Activated CD8-positive, alpha-beta memory T cell treated with anti-CD3 and anti-CD28 coated beads for 24 hours (primary cell): Measurements from ENCODE around the gene CCDC50.

ENCODE experiments used
- DNase-seq: peaks from one replicate; pipeline ENCODE4 v3.0.0-alpha.2; 2020

The CCDC50 gene

GRCh38 chr3:191328962-191329653 lies at the start of gene CCDC50:
Gene CCDC50, plus strand, starts transcription at chr3:191329394. Its CDS starts 281 bp downstream, at chr3:191329675.
- peak; percentile 64 for DNase-seq

GRCh38 chr3:191280111-191280510 lies 49.1 kb upstream of the CCDC50 start:
- no peak for DNase-seq

GRCh38 chr3:191280882-191281281 lies 48.3 kb upstream of the CCDC50 start:
- DNase-seq = no peak

- no peak for DNase-seq
Measured at GRCh38 chr3:191282251-191283185, 46.7 kb upstream of the CCDC50 start.

GRCh38 chr3:191283400-191283799 lies 45.8 kb upstream of the CCDC50 start:
- DNase-seq = no peak

- DNase-seq = no peak
Measured at GRCh38 chr3:191290311-191291025, 38.7 kb upstream of the CCDC50 start.

- DNase-seq = no peak
Measured at GRCh38 chr3:191292243-191293015, 36.8 kb upstream of the CCDC50 start.

GRCh38 chr3:191294291-191294690 lies 34.9 kb upstream of the CCDC50 start:
- no peak for DNase-seq

GRCh38 chr3:191296041-191296541 lies 33.1 kb upstream of the CCDC50 start:
- DNase-seq = no peak

- no peak for DNase-seq
Measured at GRCh38 chr3:191298846-191299245, 30.3 kb upstream of the CCDC50 start.

GRCh38 chr3:191300422-191300821 lies 28.8 kb upstream of the CCDC50 start:
- DNase-seq = no peak

- DNase-seq = no peak
Measured at GRCh38 chr3:191301017-191301416, 28.2 kb upstream of the CCDC50 start.

GRCh38 chr3:191301782-191302411 lies 27.3 kb upstream of the CCDC50 start:
- DNase-seq = no peak

- DNase-seq = no peak
Measured at GRCh38 chr3:191302451-191302850, 26.7 kb upstream of the CCDC50 start.

- no peak for DNase-seq
Measured at GRCh38 chr3:191303596-191303995, 25.6 kb upstream of the CCDC50 start.

GRCh38 chr3:191306428-191306827 lies 22.8 kb upstream of the CCDC50 start:
- DNase-seq = no peak

- DNase-seq = no peak
Measured at GRCh38 chr3:191307341-191307740, 21.9 kb upstream of the CCDC50 start.

GRCh38 chr3:191313296-191313695 lies 15.9 kb upstream of the CCDC50 start:
- no peak for DNase-seq

- no peak for DNase-seq
Measured at GRCh38 chr3:191314109-191314728, 15.0 kb upstream of the CCDC50 start.

GRCh38 chr3:191316876-191317603 lies 12.2 kb upstream of the CCDC50 start:
- no peak for DNase-seq

- DNase-seq = no peak
Measured at GRCh38 chr3:191320316-191320715, 8.9 kb upstream of the CCDC50 start.
